HL-60 (cell line): ENCODE data around the gene MRPS34.
A peak's percentile ranks its signal among the peaks of the same experiment; 100 is the strongest.

Experiments used
- DNase-seq, 2 experiments: peaks; one replicate each; pipeline ENCODE4 v3.0.0-alpha.2; 2010 to 2020; ENCODE audit warnings: low read depth in 1 of 2, low spot score in 1 of 2
- H3K27ac ChIP-seq: fragments of 250-450 bp; sonication (Bioruptor Pico); replicated peaks from 2 replicates; pipeline ENCODE4 v1.5.1; 2020; ENCODE audit warnings: mild to moderate bottlenecking, moderate library complexity
- H3K27me3 ChIP-seq: fragments of 250-450 bp; sonication (Bioruptor Pico); 2 replicates; pipeline ENCODE4 v1.5.1; 2021; ENCODE audit warnings: mild to moderate bottlenecking, moderate library complexity; ENCODE audit not compliant: insufficient read depth, poor library complexity, severe bottlenecking
- H3K4me3 ChIP-seq: replicated peaks from 2 replicates; pipeline ENCODE4 v1.5.1; 2011; ENCODE audit warnings: mild to moderate bottlenecking, control low read depth, low read length; ENCODE audit not compliant: insufficient read depth
- CTCF ChIP-seq: IDR thresholded peaks from one replicate; pipeline ENCODE4 v1.5.1; 2011; ENCODE audit warnings: low read length, control low read depth, inconsistent platforms; ENCODE audit not compliant: insufficient read depth
- GABPA ChIP-seq: IDR thresholded peaks from 2 replicates; pipeline ENCODE4 v1.6.1; 2012; ENCODE audit warnings: low read depth
- POLR2AphosphoS5 ChIP-seq: IDR thresholded peaks from 2 replicates; pipeline ENCODE4 v1.6.1; 2012; ENCODE audit warnings: low read depth
- REST ChIP-seq: IDR thresholded peaks from 2 replicates; pipeline ENCODE4 v1.6.1; 2012; ENCODE audit warnings: low read depth; ENCODE audit not compliant: insufficient replicate concordance
- SPI1 ChIP-seq: IDR thresholded peaks from 2 replicates; pipeline ENCODE4 v1.6.1; 2012; ENCODE audit warnings: low read depth, mild to moderate bottlenecking, borderline replicate concordance

MRPS34 gene

GRCh38 chr16:1767116-1767994 lies 5.6 kb downstream of the MRPS34 start:
- DNase-seq, result no peak
- H3K27ac ChIP-seq, result no peak overlapping the region
- H3K27me3 ChIP-seq, result no peaks in the 10 kb centered on the region
- H3K4me3 ChIP-seq, result no peak overlapping the region
- TF ChIP-seq CTCF (no peak), POLR2AphosphoS5 (peak; percentile 21; the same call in 1 of the 2 replicates), GABPA (no peak), SPI1 (no peak)

- DNase-seq, result no peak
- Histone ChIP-seq H3K4me3 (no peak overlapping the region), H3K27ac (no peak overlapping the region), H3K27me3 (no peaks in the 10 kb centered on the region)
- TF ChIP-seq SPI1 (no peak), POLR2AphosphoS5 (no peak), GABPA (no peak), REST (no peak)
These were observed 6.2 kb downstream of the MRPS34 start for GRCh38 chr16:1766701-1767100.

GRCh38 chr16:1766231-1766630 lies 6.7 kb downstream of the MRPS34 start:
- Histone ChIP-seq H3K27ac (no peak overlapping the region), H3K4me3 (no peak overlapping the region), H3K27me3 (no peaks in the 10 kb centered on the region)
- TF ChIP-seq SPI1, result no peak
- no peak for TF ChIP-seq REST
- no peak for TF ChIP-seq POLR2AphosphoS5
- TF ChIP-seq GABPA, result no peak
- no peak for TF ChIP-seq CTCF
- DNase-seq, result no peak

- TF ChIP-seq REST, result no peak
- TF ChIP-seq POLR2AphosphoS5, result no peak
- no peak for TF ChIP-seq SPI1
- no peak for TF ChIP-seq CTCF
- no peak for TF ChIP-seq GABPA
- Histone ChIP-seq H3K27me3 (no peaks in the 10 kb centered on the region), H3K27ac (no peak overlapping the region), H3K4me3 (no peak overlapping the region)
- DNase-seq, result no peak
These were observed 7.1 kb downstream of the MRPS34 start for GRCh38 chr16:1765826-1766225.
